HG02610 (cell line): ENCODE results near the gene ZSWIM3.
"Not testable (repeated sequence)": the region's sequence is repeated elsewhere in the genome, so short reads cannot be mapped to it uniquely, and the experiment has no call there.

Experiments
- ATAC-seq: cut with Tn5 transposase; IDR thresholded peaks from one replicate; pipeline ENCODE4 v1.9.1; 2021; ENCODE audit warnings: mild to moderate bottlenecking, moderate library complexity; ENCODE audit not compliant: unreplicated experiment

Gene ZSWIM3

GRCh38 chr20:45857114-45857881 lies at the start of gene ZSWIM3, which contains the start of gene ACOT8:
Gene ZSWIM3 (plus strand): TSS chr20:45857614. CDS start chr20:45857826, 212 bp downstream.
Gene ACOT8 (minus strand): TSS chr20:45857392. CDS start chr20:45857315, 77 bp downstream.
- ATAC-seq, result peak; percentile 97

GRCh38 chr20:45810191-45810970 lies 47.0 kb upstream of the ZSWIM3 start:
- no peak for ATAC-seq

GRCh38 chr20:45812157-45813005 lies 45.0 kb upstream of the ZSWIM3 start, which contains the start of gene UBE2C:
Gene UBE2C (plus strand): TSS chr20:45812644. CDS start chr20:45812696, 52 bp downstream.
- ATAC-seq, result peak; percentile 98

GRCh38 chr20:45813006-45813340 lies 44.4 kb upstream of the ZSWIM3 start:
- ATAC-seq, result no peak

GRCh38 chr20:45813489-45813888 lies 43.9 kb upstream of the ZSWIM3 start:
- no peak for ATAC-seq

- ATAC-seq, result no peak
Observed at GRCh38 chr20:45814314-45814713, 43.1 kb upstream of the ZSWIM3 start.

- ATAC-seq, result no peak
Observed at GRCh38 chr20:45816951-45817350, 40.5 kb upstream of the ZSWIM3 start.

- no peak for ATAC-seq
Observed at GRCh38 chr20:45817376-45818194, 39.8 kb upstream of the ZSWIM3 start.

- ATAC-seq, result no peak
Observed at GRCh38 chr20:45818239-45818638, 39.2 kb upstream of the ZSWIM3 start.

- ATAC-seq, result no peak
Observed at GRCh38 chr20:45819466-45819865, 37.9 kb upstream of the ZSWIM3 start.

- ATAC-seq, result no peak
Observed at GRCh38 chr20:45821947-45822346, 35.5 kb upstream of the ZSWIM3 start.

- no peak for ATAC-seq
Observed at GRCh38 chr20:45822857-45823256, 34.6 kb upstream of the ZSWIM3 start.

- ATAC-seq, result no peak
Observed at GRCh38 chr20:45823949-45824835, 33.2 kb upstream of the ZSWIM3 start.

- no peak for ATAC-seq
Observed at GRCh38 chr20:45826381-45827019, 30.9 kb upstream of the ZSWIM3 start.

- no peak for ATAC-seq
Observed at GRCh38 chr20:45827030-45827652, 30.3 kb upstream of the ZSWIM3 start, which contains the start of gene TNNC2. Gene TNNC2 (minus strand): TSS chr20:45827312. CDS start chr20:45827248, 64 bp downstream.

- no peak for ATAC-seq
Observed at GRCh38 chr20:45827712-45828111, 29.7 kb upstream of the ZSWIM3 start.

GRCh38 chr20:45828589-45828988 lies 28.8 kb upstream of the ZSWIM3 start:
- no peak for ATAC-seq

- not testable (repeated sequence) for ATAC-seq
Observed at GRCh38 chr20:45829673-45830106, 27.7 kb upstream of the ZSWIM3 start.
